GM21526 (cell line): ENCODE data around the gene CEP76.

Source experiments
- ATAC-seq: cut with Tn5 transposase; IDR thresholded peaks from one replicate; pipeline ENCODE4 v1.9.1; 2021; ENCODE audit warnings: moderate library complexity; ENCODE audit not compliant: unreplicated experiment, low FRiP score

Gene CEP76

GRCh38 chr18:12703664-12704063 lies 1.1 kb upstream of the CEP76 start:
- ATAC-seq: no peak

- no peak for ATAC-seq
Observed at GRCh38 chr18:12703096-12703567, 609 bp upstream of the CEP76 start.

- ATAC-seq: no peak
Observed at GRCh38 chr18:12701161-12701560, 1.4 kb downstream of the CEP76 start.

- no peak for ATAC-seq
Observed at GRCh38 chr18:12699747-12700146, 2.8 kb downstream of the CEP76 start.

- ATAC-seq: no peak
Observed at GRCh38 chr18:12694032-12694431, 8.5 kb downstream of the CEP76 start.

- ATAC-seq: no peak
Observed at GRCh38 chr18:12692206-12692605, 10.3 kb downstream of the CEP76 start.

GRCh38 chr18:12689256-12689850 lies 13.2 kb downstream of the CEP76 start:
- ATAC-seq: no peak

- ATAC-seq: no peak
Observed at GRCh38 chr18:12686100-12686499, 16.4 kb downstream of the CEP76 start.

- no peak for ATAC-seq
Observed at GRCh38 chr18:12679183-12679786, 23.2 kb downstream of the CEP76 start.

GRCh38 chr18:12668041-12668440 lies 34.5 kb downstream of the CEP76 start:
- no peak for ATAC-seq

GRCh38 chr18:12659904-12660605 lies 42.5 kb downstream of the CEP76 start:
- ATAC-seq: no peak

- ATAC-seq: peak; percentile 36
Observed at GRCh38 chr18:12658426-12659138, 43.9 kb downstream of the CEP76 start.

- peak; percentile 67 for ATAC-seq
Observed at GRCh38 chr18:12657684-12658425, 44.7 kb downstream of the CEP76 start, which contains the start of gene SPIRE1. Gene SPIRE1 (minus strand): TSS chr18:12658107. CDS start chr18:12657866, 241 bp downstream.

GRCh38 chr18:12656938-12657683 lies 45.4 kb downstream of the CEP76 start:
- peak; percentile 44 for ATAC-seq

- no peak for ATAC-seq
Observed at GRCh38 chr18:12656605-12656937, 46.0 kb downstream of the CEP76 start.

GRCh38 chr18:12654971-12655370 lies 47.6 kb downstream of the CEP76 start:
- ATAC-seq: no peak

- ATAC-seq: no peak
Observed at GRCh38 chr18:12652861-12653401, 49.6 kb downstream of the CEP76 start.

- no peak for ATAC-seq
Observed at GRCh38 chr18:12651651-12652050, 50.9 kb downstream of the CEP76 start.

- no peak for ATAC-seq
Observed at GRCh38 chr18:12647773-12648172, 54.8 kb downstream of the CEP76 start.
